ENCODE measurements around the gene ZXDC. TPM values are rescaled to one million over a fixed set of nuclear protein-coding genes. Genes with fewer than 3 reads are reported as not detected.

The ZXDC gene
- total RNA-seq, 4 donors from 2014 or later, result 18.5 to 57.9 (median 33.5) TPM

GRCh38 chr3:126483321-126483761, 7.7 kb upstream of the ZXDC start:
- Histone ChIP-seq H3K27me3 (no peaks in the 10 kb centered on the region), H3K27ac (no peak overlapping the region), H3K9me3 (no peaks in the 10 kb centered on the region), H3K4me3 (no peak overlapping the region), H3K4me1 (no peaks in the 10 kb centered on the region), H3K36me3 (no peaks in the 10 kb centered on the region)
- intact Hi-C loops (cut with DNase I; ENCODE audit: low total_unique reads), result no loop called here
- TF ChIP-seq, protein P1, sequence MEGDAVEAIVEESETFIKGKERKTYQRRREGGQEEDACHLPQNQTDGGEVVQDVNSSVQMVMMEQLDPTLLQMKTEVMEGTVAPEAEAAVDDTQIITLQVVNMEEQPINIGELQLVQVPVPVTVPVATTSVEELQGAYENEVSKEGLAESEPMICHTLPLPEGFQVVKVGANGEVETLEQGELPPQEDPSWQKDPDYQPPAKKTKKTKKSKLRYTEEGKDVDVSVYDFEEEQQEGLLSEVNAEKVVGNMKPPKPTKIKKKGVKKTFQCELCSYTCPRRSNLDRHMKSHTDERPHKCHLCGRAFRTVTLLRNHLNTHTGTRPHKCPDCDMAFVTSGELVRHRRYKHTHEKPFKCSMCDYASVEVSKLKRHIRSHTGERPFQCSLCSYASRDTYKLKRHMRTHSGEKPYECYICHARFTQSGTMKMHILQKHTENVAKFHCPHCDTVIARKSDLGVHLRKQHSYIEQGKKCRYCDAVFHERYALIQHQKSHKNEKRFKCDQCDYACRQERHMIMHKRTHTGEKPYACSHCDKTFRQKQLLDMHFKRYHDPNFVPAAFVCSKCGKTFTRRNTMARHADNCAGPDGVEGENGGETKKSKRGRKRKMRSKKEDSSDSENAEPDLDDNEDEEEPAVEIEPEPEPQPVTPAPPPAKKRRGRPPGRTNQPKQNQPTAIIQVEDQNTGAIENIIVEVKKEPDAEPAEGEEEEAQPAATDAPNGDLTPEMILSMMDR (IDR thresholded peaks at IDR 0.05), result no peak
- TF ChIP-seq POLR2A (IDR thresholded peaks at IDR 0.05), result no peak
- DNase-seq, result no peak

DNA sequence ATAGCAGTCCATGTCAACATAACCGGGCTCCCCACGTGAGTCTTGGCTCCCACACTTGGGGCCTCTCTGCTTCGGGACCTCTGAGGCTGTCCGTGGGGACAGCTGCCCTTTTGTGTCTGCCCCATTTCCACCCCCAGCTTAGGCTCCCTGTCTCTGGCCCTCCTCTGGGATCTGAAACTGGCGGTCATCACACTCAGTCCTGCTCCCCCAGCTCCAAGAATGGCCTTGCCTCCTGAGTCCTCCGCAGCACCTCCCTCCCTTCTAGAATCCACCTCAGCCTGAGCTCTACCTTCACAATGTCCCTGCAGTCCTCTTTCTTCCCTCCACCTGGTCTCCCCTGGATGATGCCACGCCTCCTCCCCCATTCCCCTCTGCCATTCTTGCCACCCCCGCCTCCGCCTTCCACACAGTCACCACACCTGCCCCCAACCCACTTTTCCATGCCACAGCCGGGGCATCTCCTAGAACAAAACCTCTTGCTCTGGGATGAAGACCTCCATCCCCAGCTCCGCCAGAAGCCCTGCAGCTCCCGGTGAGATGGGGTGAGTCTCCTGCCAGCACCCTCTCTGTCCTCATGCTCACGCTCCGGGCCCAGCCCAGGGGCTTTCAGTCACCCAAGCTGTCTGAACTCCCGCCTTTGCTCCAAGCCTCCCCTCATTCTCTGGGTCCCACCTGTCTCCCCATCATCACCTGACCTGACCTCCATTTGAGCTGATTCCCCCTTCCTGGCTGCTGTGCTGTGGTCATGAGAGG, 7.0 kb upstream of the ZXDC start:
- Histone ChIP-seq H3K4me1 (no peaks in the 10 kb centered on the region), H3K27me3 (no peaks in the 10 kb centered on the region), H3K36me3 (no peaks in the 10 kb centered on the region), H3K27ac (no peak overlapping the region), H3K9me3 (no peaks in the 10 kb centered on the region), H3K4me3 (no peak overlapping the region)
- intact Hi-C loops (cut with DNase I; ENCODE audit: low total_unique reads), result no loop called here
- TF ChIP-seq, protein P1 (IDR thresholded peaks at IDR 0.05), result no peak
- no peak for TF ChIP-seq POLR2A (IDR thresholded peaks at IDR 0.05)
- no peak for DNase-seq

DNA sequence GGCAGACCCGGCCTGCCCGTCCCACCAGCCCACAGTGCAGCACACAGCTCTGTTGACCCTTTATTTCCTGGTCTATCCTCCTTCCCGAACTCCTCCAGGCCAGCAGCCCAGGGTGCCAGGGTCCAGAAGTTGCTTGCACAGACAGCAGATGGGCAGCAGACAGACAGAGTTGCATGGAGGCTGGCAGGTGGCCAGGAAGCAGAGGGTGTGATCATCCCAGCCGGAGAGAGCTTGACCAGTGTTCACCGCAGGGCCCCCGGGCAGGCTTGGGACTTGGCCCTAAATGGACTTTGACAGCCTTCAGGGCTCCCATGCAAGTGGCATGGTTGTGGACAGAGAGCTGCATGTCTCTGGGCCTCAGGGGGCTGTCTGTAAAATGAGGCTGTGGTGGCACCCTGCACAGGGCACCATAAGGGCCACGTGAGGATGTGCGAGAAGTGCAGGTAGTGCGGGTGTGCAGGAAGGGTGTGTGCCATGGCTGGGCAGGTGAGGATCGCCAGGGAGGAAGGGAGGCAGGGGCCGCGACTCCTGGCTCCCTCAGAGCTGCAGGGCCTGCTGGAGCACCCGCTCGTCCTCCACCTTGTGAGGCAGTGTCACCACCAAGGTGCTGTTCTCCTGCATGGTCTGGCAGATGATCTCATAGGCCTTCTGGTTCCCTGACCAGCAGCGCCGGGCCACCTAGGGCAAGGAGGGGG, 6.3 kb upstream of the ZXDC start:
- TF ChIP-seq POLR2A (IDR thresholded peaks at IDR 0.05), result no peak
- TF ChIP-seq, protein P1 (IDR thresholded peaks at IDR 0.05), result no peak
- no peaks in the 10 kb centered on the region for H3K4me1 ChIP-seq
- peak in 1 of 2 donors; percentile 27 for DNase-seq
- no peak overlapping the region for H3K4me3 ChIP-seq
- no peaks in the 10 kb centered on the region for H3K27me3 ChIP-seq
- intact Hi-C loops (cut with DNase I; ENCODE audit: low total_unique reads), result no loop called here
- no peak overlapping the region for H3K27ac ChIP-seq
- H3K36me3 ChIP-seq, result no peaks in the 10 kb centered on the region
- H3K9me3 ChIP-seq, result no peaks in the 10 kb centered on the region

- TF ChIP-seq, protein P1 (IDR thresholded peaks at IDR 0.05), result no peak
- no peak for TF ChIP-seq POLR2A (IDR thresholded peaks at IDR 0.05)
- no peaks in the 10 kb centered on the region for H3K4me1 ChIP-seq
- no peak overlapping the region for H3K4me3 ChIP-seq
- H3K9me3 ChIP-seq, result no peaks in the 10 kb centered on the region
- no peaks in the 10 kb centered on the region for H3K27me3 ChIP-seq
- peak in 1 of 2 donors; percentile 29 for DNase-seq
- no peaks in the 10 kb centered on the region for H3K36me3 ChIP-seq
- no peak overlapping the region for H3K27ac ChIP-seq
- intact Hi-C loops (cut with DNase I; ENCODE audit: low total_unique reads), result no loop called here
These were observed 5.2 kb upstream of the ZXDC start for GRCh38 chr3:126480861-126481260.

DNA sequence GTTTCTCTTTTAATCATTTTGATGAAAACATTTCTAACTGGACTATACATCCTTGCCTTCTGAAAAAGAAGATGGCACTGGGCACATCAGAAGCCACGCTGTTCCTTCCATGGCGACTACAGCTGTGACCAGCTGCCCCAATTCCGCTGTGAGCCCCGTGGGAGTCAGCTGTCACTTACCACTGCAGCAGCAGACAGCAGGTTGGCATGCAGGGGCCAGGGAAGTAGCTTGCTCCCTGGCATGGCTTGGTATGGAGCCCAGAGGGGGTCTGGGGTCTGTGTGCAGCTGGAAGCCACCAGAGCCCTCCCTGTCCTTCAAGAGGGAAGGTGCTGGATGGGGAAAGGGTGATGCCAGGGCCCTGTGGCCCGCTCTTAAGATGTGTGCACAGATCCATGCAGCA, 4.5 kb upstream of the ZXDC start:
- Histone ChIP-seq H3K9me3 (no peaks in the 10 kb centered on the region), H3K4me3 (no peak overlapping the region), H3K4me1 (no peaks in the 10 kb centered on the region), H3K27ac (no peak overlapping the region), H3K36me3 (no peaks in the 10 kb centered on the region), H3K27me3 (no peaks in the 10 kb centered on the region)
- DNase-seq, result no peak
- TF ChIP-seq, protein P1 (IDR thresholded peaks at IDR 0.05), result no peak
- TF ChIP-seq POLR2A (IDR thresholded peaks at IDR 0.05), result no peak
- intact Hi-C loops (cut with DNase I; ENCODE audit: low total_unique reads), result no loop called here

All from uterus (tissue), 4 donors.